ENCODE results near the gene PMFBP1.

The PMFBP1 gene

GRCh38 chr16:72198771-72199201, 26.8 kb upstream of the PMFBP1 start:
- H3K27me3 Mint-ChIP-seq, result no peaks in the 10 kb centered on the region
- intact Hi-C loops (cut with micrococcal nuclease), result no loop called here
- no peaks in the 10 kb centered on the region for H3K9me3 Mint-ChIP-seq

DNA sequence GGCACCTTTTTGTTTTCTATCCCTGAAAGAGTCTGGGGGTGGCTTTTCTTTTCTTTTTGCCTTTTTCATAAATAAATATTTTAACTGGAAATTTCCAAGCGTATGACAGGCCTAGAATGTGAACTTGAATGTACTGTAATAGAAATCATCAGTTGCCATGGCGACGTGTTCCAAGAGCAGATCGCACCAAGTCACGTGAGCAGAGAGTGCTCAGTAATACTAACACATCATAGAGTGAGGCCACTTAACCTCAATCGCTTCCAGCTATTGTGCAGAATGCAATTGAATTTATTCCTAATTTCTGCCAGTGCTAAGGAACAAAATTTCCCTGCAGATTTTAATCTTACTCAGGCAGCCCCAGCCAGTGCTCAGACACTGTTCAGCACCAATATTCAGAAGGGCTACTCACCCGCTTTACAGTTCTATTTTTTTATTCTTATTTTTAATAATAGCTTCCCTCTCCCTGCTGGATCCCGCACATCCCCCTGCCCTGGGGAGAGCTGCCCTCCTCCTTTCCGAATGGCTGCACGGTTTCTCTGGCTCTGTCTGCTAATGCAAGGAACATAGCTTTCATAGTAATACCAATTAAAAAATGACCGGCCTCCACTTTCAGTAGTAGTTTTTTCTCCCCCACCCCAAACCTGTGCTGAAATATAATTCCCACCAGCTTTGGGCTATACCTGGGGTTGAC, 26.2 kb upstream of the PMFBP1 start:
- intact Hi-C loops (cut with micrococcal nuclease), result no loop called here
- Mint-ChIP-seq H3K4me1 (ENCODE audit: low read depth) (peaks cover 54% of the 10 kb centered on the region), H3K4me3 (no peak overlapping the region), H3K36me3 (ENCODE audit: low read depth) (no peaks in the 10 kb centered on the region), H3K9me3 (no peaks in the 10 kb centered on the region), H3K27ac (no peak overlapping the region), H3K27me3 (no peaks in the 10 kb centered on the region)

More at GRCh38 chr16:72198771-72199201, 26.8 kb upstream of the PMFBP1 start:
- Mint-ChIP-seq H3K4me3 (no peak overlapping the region), H3K27ac (no peak overlapping the region), H3K36me3 (ENCODE audit: low read depth) (no peaks in the 10 kb centered on the region), H3K4me1 (ENCODE audit: low read depth) (peaks cover 60% of the 10 kb centered on the region)

DNA sequence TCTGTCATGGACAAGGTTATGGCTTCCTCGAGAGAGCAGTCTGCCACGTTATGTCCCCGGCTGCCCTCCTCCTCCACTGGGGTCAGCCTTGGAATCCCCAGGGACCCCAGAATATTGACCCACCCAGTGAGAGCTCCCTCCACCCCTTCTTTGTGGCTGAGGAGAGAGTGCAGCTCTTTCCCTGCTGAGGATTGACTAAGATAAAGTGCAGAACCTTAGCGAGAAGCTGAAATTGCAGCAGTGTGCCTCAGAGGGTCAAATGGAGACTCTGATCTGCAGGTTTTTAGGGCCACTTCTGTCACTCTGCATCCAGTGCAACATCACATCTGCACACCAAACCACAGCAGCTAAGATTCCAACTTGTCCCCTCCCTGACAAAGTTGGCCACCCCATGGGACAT, 25.6 kb upstream of the PMFBP1 start:
- H3K4me3 Mint-ChIP-seq, result no peak overlapping the region
- no peak overlapping the region for H3K27ac Mint-ChIP-seq

GRCh38 chr16:72195609-72196008, 23.7 kb upstream of the PMFBP1 start:
- Mint-ChIP-seq H3K4me1 (ENCODE audit: low read depth) (peaks cover 37% of the 10 kb centered on the region), H3K36me3 (ENCODE audit: low read depth) (no peaks in the 10 kb centered on the region), H3K27me3 (no peaks in the 10 kb centered on the region), H3K27ac (no peak overlapping the region), H3K9me3 (peaks cover 2% of the 10 kb centered on the region), H3K4me3 (no peak overlapping the region)
- intact Hi-C loops (cut with micrococcal nuclease), result no loop called here

More for the DNA sequence above, 25.6 kb upstream of the PMFBP1 start:
- intact Hi-C loops (cut with micrococcal nuclease), result no loop called here
- H3K36me3 Mint-ChIP-seq (ENCODE audit: low read depth), result no peaks in the 10 kb centered on the region
- no peaks in the 10 kb centered on the region for H3K27me3 Mint-ChIP-seq
- H3K9me3 Mint-ChIP-seq, result no peaks in the 10 kb centered on the region
- peaks cover 47% of the 10 kb centered on the region for H3K4me1 Mint-ChIP-seq (ENCODE audit: low read depth)

DNA sequence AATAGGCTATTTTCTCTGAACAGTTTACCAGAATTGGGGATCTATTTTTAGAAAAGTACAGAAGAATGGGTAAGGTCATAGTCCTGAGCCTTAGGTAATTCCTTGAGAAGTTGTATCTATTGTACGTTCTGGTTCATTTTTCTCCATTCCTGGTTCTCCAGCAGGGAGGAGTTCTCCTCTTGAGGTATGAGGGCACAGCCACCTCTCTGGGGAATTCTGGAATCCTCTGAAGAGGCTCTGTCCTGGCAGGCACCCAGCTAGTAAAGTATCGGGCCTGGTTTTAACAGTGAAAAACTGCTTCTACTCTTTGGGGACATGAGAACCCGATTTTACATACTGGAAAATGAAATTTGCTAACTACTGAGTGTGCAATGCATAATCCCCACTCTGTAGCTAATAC, 19.6 kb upstream of the PMFBP1 start:
- Mint-ChIP-seq H3K27me3 (no peaks in the 10 kb centered on the region), H3K9me3 (peaks cover 20% of the 10 kb centered on the region), H3K36me3 (ENCODE audit: low read depth) (peaks cover 7% of the 10 kb centered on the region), H3K27ac (peak overlapping the region; percentile 68), H3K4me1 (ENCODE audit: low read depth) (peaks cover 41% of the 10 kb centered on the region), H3K4me3 (no peak overlapping the region)
- intact Hi-C loops (cut with micrococcal nuclease), result no loop called here

DNA sequence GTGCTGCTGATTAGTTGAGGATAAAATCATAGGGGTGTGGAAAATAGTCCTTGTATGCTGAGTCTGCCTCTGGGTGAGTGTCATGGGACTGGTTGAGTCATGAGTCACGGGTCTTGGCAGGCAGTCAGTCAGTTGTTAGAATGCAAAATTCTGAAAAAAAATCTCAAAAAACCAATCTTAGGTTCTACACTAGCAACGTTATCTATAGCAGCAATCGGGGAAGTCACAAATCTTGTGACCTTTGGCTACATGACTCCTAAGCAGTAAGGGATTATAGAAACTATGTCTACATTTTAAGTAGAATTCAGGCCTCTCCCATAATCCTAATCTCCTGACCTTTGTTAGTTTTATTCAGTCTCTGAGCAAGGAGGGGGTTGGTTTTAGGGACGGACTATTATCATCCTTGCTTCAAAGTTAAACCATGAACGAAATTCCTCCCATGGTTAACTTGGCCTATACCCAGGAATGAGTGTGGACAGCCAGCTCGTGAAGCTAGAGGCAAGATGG, 18.0 kb upstream of the PMFBP1 start:
- no peak overlapping the region for H3K4me3 Mint-ChIP-seq
- no peaks in the 10 kb centered on the region for H3K27me3 Mint-ChIP-seq
- peak overlapping the region; percentile 77 for H3K27ac Mint-ChIP-seq
- H3K4me1 Mint-ChIP-seq (ENCODE audit: low read depth), result peaks cover 32% of the 10 kb centered on the region
- peaks cover 20% of the 10 kb centered on the region for H3K9me3 Mint-ChIP-seq
- intact Hi-C loops (cut with micrococcal nuclease), result loop anchor here (2.0 kb wide), 1 partner anchor 13 kb away; no protein-coding TSS in a partner anchor
- H3K36me3 Mint-ChIP-seq (ENCODE audit: low read depth), result peaks cover 7% of the 10 kb centered on the region

DNA sequence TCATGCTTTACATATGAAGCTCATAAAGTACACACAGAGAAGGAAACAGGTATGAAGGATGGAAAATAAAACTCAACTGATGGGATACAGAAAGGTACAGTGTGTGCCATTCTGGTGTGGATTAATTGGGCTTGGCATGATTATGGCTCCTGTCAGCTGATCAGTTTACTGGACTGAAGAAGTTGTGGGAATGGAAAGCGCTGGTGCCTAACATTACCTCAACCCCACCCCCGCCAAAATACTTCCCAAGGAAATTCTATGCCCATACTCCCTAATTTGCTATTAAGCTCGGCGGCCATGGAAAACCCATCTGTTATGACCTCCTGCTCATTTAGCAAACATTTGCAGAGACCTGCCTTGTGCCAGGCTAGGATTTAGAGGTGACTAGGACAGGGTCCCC, 16.6 kb upstream of the PMFBP1 start:
- H3K4me1 Mint-ChIP-seq (ENCODE audit: low read depth), result peaks cover 24% of the 10 kb centered on the region
- H3K4me3 Mint-ChIP-seq, result no peak overlapping the region
- intact Hi-C loops (cut with micrococcal nuclease), result loop anchor here (2.0 kb wide), 1 partner anchor 14 kb away; no protein-coding TSS in a partner anchor
- peaks cover 7% of the 10 kb centered on the region for H3K36me3 Mint-ChIP-seq (ENCODE audit: low read depth)
- peaks cover 20% of the 10 kb centered on the region for H3K9me3 Mint-ChIP-seq
- H3K27ac Mint-ChIP-seq, result no peak overlapping the region
- no peaks in the 10 kb centered on the region for H3K27me3 Mint-ChIP-seq

- H3K9me3 Mint-ChIP-seq, result peaks cover 20% of the 10 kb centered on the region
- H3K4me1 Mint-ChIP-seq (ENCODE audit: low read depth), result peaks cover 24% of the 10 kb centered on the region
- no peak overlapping the region for H3K4me3 Mint-ChIP-seq
These were observed 15.6 kb upstream of the PMFBP1 start for GRCh38 chr16:72187551-72187950.

GRCh38 chr16:72182976-72183375, 11.0 kb upstream of the PMFBP1 start:
- no peaks in the 10 kb centered on the region for H3K9me3 Mint-ChIP-seq
- H3K27ac Mint-ChIP-seq, result no peak overlapping the region
- intact Hi-C loops (cut with micrococcal nuclease), result loop anchor here (1.0 kb wide), 1 partner anchor 9 kb away; no protein-coding TSS in a partner anchor
- no peak overlapping the region for H3K4me3 Mint-ChIP-seq
- no peaks in the 10 kb centered on the region for H3K36me3 Mint-ChIP-seq (ENCODE audit: low read depth)
- no peaks in the 10 kb centered on the region for H3K27me3 Mint-ChIP-seq
- peaks cover 8% of the 10 kb centered on the region for H3K4me1 Mint-ChIP-seq (ENCODE audit: low read depth)

More at GRCh38 chr16:72187551-72187950, 15.6 kb upstream of the PMFBP1 start:
- peaks cover 7% of the 10 kb centered on the region for H3K36me3 Mint-ChIP-seq (ENCODE audit: low read depth)
- intact Hi-C loops (cut with micrococcal nuclease), result no loop called here
- H3K27ac Mint-ChIP-seq, result no peak overlapping the region
- H3K27me3 Mint-ChIP-seq, result no peaks in the 10 kb centered on the region

GRCh38 chr16:72179204-72179970, 7.4 kb upstream of the PMFBP1 start:
- no peaks in the 10 kb centered on the region for H3K27me3 Mint-ChIP-seq
- intact Hi-C loops (cut with micrococcal nuclease), result no loop called here
- H3K9me3 Mint-ChIP-seq, result peaks cover 18% of the 10 kb centered on the region

DNA sequence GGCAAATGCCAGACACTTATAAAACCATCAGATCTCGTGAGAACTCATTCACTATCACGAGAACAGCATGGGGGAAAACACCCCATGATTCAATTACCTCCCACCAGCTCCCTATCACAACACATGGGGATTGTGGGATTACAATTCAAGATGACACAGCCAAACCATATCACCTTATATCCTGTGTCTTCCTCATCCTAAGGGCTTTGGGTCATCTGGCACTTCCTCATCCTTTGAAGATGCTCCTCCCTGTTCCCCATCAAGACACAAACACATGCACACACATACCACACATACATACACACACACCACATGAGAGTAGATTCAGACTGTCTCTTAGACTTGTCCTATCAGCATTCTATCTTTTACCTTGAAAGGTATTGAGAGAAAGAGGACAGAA, 2.8 kb upstream of the PMFBP1 start:
- H3K27ac Mint-ChIP-seq, result peak overlapping the region; percentile 49
- H3K4me1 Mint-ChIP-seq (ENCODE audit: low read depth), result peaks cover 62% of the 10 kb centered on the region
- H3K9me3 Mint-ChIP-seq, result peaks cover 26% of the 10 kb centered on the region
- H3K4me3 Mint-ChIP-seq, result no peak overlapping the region
- peaks cover 7% of the 10 kb centered on the region for H3K36me3 Mint-ChIP-seq (ENCODE audit: low read depth)
- H3K27me3 Mint-ChIP-seq, result no peaks in the 10 kb centered on the region
- intact Hi-C loops (cut with micrococcal nuclease), result loop anchor here (1.0 to 5.0 kb wide), 2 partner anchors 9 to 978 kb away; no protein-coding TSS in a partner anchor

More at GRCh38 chr16:72179204-72179970, 7.4 kb upstream of the PMFBP1 start:
- Mint-ChIP-seq H3K36me3 (ENCODE audit: low read depth) (peaks cover 7% of the 10 kb centered on the region), H3K27ac (peak overlapping the region; percentile 43), H3K4me1 (ENCODE audit: low read depth) (peaks cover 34% of the 10 kb centered on the region), H3K4me3 (no peak overlapping the region)

DNA sequence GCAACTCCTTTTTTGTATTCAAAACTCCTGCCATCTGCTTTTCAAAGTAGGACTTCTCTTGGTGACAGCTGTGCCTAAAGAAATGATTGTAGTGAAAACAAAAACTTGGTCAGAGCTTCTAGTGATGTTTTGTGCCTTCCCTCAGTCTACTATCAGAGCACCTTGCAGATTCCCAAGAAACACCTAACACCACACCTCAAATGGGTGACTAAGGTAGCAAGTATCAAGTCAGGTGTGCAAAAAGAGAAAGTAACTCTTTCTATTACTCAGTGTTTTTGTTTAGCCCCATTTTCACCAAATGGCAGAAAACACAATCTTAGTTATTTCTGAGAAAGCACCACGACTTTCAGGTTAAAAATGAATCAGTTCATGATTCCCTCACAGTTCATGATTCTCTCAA, 2.0 kb upstream of the PMFBP1 start:
- no peak overlapping the region for H3K4me3 Mint-ChIP-seq
- H3K27ac Mint-ChIP-seq, result peak overlapping the region; percentile 49
- H3K27me3 Mint-ChIP-seq, result no peaks in the 10 kb centered on the region
- H3K4me1 Mint-ChIP-seq (ENCODE audit: low read depth), result peaks cover 62% of the 10 kb centered on the region
- peaks cover 26% of the 10 kb centered on the region for H3K9me3 Mint-ChIP-seq
- intact Hi-C loops (cut with micrococcal nuclease), result loop anchor here (1.0 to 5.0 kb wide), 2 partner anchors 9 to 978 kb away; no protein-coding TSS in a partner anchor
- H3K36me3 Mint-ChIP-seq (ENCODE audit: low read depth), result peaks cover 7% of the 10 kb centered on the region

- Mint-ChIP-seq H3K27ac (peak overlapping the region; percentile 49), H3K27me3 (no peaks in the 10 kb centered on the region), H3K9me3 (peaks cover 32% of the 10 kb centered on the region), H3K36me3 (ENCODE audit: low read depth) (peaks cover 3% of the 10 kb centered on the region), H3K4me3 (no peak overlapping the region), H3K4me1 (ENCODE audit: low read depth) (peaks cover 54% of the 10 kb centered on the region)
- intact Hi-C loops (cut with micrococcal nuclease), result loop anchor here (5.0 kb wide), 1 partner anchor 981 kb away; no protein-coding TSS in a partner anchor
These were observed 719 bp downstream of the PMFBP1 start for GRCh38 chr16:72171236-72171635.

- H3K9me3 Mint-ChIP-seq, result peaks cover 43% of the 10 kb centered on the region
- intact Hi-C loops (cut with micrococcal nuclease), result loop anchor here (5.0 kb wide), 1 partner anchor 983 kb away; no protein-coding TSS in a partner anchor
- peaks cover 49% of the 10 kb centered on the region for H3K4me1 Mint-ChIP-seq (ENCODE audit: low read depth)
- H3K27ac Mint-ChIP-seq, result no peak overlapping the region
- H3K4me3 Mint-ChIP-seq, result no peak overlapping the region
- peaks cover 12% of the 10 kb centered on the region for H3K36me3 Mint-ChIP-seq (ENCODE audit: low read depth)
- no peaks in the 10 kb centered on the region for H3K27me3 Mint-ChIP-seq
These were observed 2.2 kb downstream of the PMFBP1 start for GRCh38 chr16:72169708-72170107.
